ENCODE results near the gene LRRTM3. TPM values are rescaled to one million over a fixed set of nuclear protein-coding genes. Genes with fewer than 3 reads are reported as not detected.

The LRRTM3 gene
- total RNA-seq, 1 donor from 2014 or later: not detected

GRCh38 chr10:67015225-67015624, 89.4 kb downstream of the LRRTM3 start:
- no peak for DNase-seq (ENCODE audit: low spot score in 2 of 2)
- no peaks in the 10 kb centered on the region for H3K36me3 ChIP-seq
- no peak overlapping the region for H3K27ac ChIP-seq
- TF ChIP-seq CTCF (IDR thresholded peaks at IDR 0.05): no peak
- H3K4me1 ChIP-seq: no peaks in the 10 kb centered on the region
- no peaks in the 10 kb centered on the region for H3K27me3 ChIP-seq
- no peak overlapping the region for H3K4me3 ChIP-seq
- intact Hi-C loops (cut with DNase I): no loop called here
- H3K9me3 ChIP-seq: no peaks in the 10 kb centered on the region

- no peaks in the 10 kb centered on the region for H3K36me3 ChIP-seq
- H3K4me1 ChIP-seq: no peaks in the 10 kb centered on the region
- DNase-seq (ENCODE audit: low spot score in 2 of 2): no peak
- no peaks in the 10 kb centered on the region for H3K27me3 ChIP-seq
- TF ChIP-seq CTCF (IDR thresholded peaks at IDR 0.05): no peak
- H3K27ac ChIP-seq: no peak overlapping the region
- intact Hi-C loops (cut with DNase I): no loop called here
- no peak overlapping the region for H3K4me3 ChIP-seq
- H3K9me3 ChIP-seq: no peaks in the 10 kb centered on the region
These were observed 91.4 kb downstream of the LRRTM3 start for GRCh38 chr10:67017218-67017617.

GRCh38 chr10:67022099-67022498, 96.3 kb downstream of the LRRTM3 start:
- intact Hi-C loops (cut with DNase I): no loop called here
- no peak for DNase-seq (ENCODE audit: low spot score in 2 of 2)
- Histone ChIP-seq H3K9me3 (no peaks in the 10 kb centered on the region), H3K27ac (no peak overlapping the region), H3K36me3 (no peaks in the 10 kb centered on the region), H3K27me3 (no peaks in the 10 kb centered on the region), H3K4me3 (no peak overlapping the region), H3K4me1 (no peaks in the 10 kb centered on the region)
- no peak for TF ChIP-seq CTCF (IDR thresholded peaks at IDR 0.05)

GRCh38 chr10:67033878-67034277, 108.0 kb downstream of the LRRTM3 start:
- intact Hi-C loops (cut with DNase I): no loop called here
- H3K27me3 ChIP-seq: no peaks in the 10 kb centered on the region
- H3K27ac ChIP-seq: no peak overlapping the region
- H3K4me1 ChIP-seq: no peaks in the 10 kb centered on the region
- no peak for TF ChIP-seq CTCF (IDR thresholded peaks at IDR 0.05)
- no peaks in the 10 kb centered on the region for H3K36me3 ChIP-seq
- DNase-seq (ENCODE audit: low spot score in 2 of 2): no peak
- no peak overlapping the region for H3K4me3 ChIP-seq
- H3K9me3 ChIP-seq: no peaks in the 10 kb centered on the region

GRCh38 chr10:67036808-67037207, 111.0 kb downstream of the LRRTM3 start:
- Histone ChIP-seq H3K27me3 (no peaks in the 10 kb centered on the region), H3K9me3 (no peaks in the 10 kb centered on the region), H3K36me3 (no peaks in the 10 kb centered on the region), H3K4me3 (no peak overlapping the region), H3K27ac (no peak overlapping the region), H3K4me1 (no peaks in the 10 kb centered on the region)
- DNase-seq (ENCODE audit: low spot score in 2 of 2): no peak
- TF ChIP-seq CTCF (IDR thresholded peaks at IDR 0.05): no peak
- intact Hi-C loops (cut with DNase I): no loop called here

GRCh38 chr10:67043041-67043440, 117.2 kb downstream of the LRRTM3 start:
- Histone ChIP-seq H3K4me3 (no peak overlapping the region), H3K27ac (no peak overlapping the region), H3K4me1 (no peaks in the 10 kb centered on the region), H3K36me3 (no peaks in the 10 kb centered on the region), H3K27me3 (no peaks in the 10 kb centered on the region), H3K9me3 (no peaks in the 10 kb centered on the region)
- intact Hi-C loops (cut with DNase I): no loop called here
- no peak for TF ChIP-seq CTCF (IDR thresholded peaks at IDR 0.05)
- DNase-seq (ENCODE audit: low spot score in 2 of 2): no peak
